ENCODE data around the gene IL10. TPM values are rescaled to one million over a fixed set of nuclear protein-coding genes. Genes with fewer than 3 reads are reported as not detected.

IL10 gene
- total and polyA plus RNA-seq, 2 donors from 2014 or later: 0.49 to 2.5 TPM

DNA sequence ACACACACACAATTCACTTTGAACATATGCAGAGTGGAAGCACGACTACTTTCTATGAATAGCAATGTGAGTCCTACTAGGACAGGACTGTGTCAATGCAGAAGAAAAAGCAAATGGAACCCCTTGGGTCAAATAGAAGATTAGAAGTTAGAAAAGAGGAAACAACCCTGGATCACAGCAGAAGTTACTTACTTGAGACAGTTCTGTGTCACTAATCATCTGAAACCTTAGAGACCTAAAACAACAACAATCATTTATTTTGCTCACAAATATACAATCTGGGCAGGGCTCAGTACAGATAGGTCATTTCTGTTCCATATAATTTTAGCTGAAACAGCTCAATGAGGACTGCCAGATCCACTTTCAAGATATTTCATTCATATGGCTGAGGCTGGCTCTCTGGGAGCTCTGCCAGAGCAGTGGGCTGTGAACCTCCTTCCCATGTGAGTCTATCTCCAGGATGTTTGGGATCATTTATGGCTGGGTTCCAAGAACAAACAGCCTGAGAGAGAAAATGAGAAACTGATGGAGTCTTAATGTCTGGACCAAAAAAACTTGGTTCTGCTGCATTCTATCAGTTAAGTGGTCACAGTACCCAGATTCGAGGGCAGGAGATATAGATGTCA, 42.5 kb upstream of the IL10 start:
- Histone ChIP-seq H3K9me3 (ENCODE audit: control insufficient read depth in 2 of 3, insufficient read depth in 1 of 3, low read length in 3 of 3) (peaks cover 0 to 7% (median 0%) of the 10 kb centered on the region in 3 donors), H3K4me1 (ENCODE audit: control insufficient read depth in 2 of 3, insufficient read depth in 2 of 3, low read depth in 1 of 3, low read length in 3 of 3) (peaks cover 0 to 2% (median 0%) of the 10 kb centered on the region in 3 donors), H3K27me3 (ENCODE audit: control insufficient read depth, insufficient read depth, low read length) (no peaks in the 10 kb centered on the region), H3K9ac (ENCODE audit: low read length in 3 of 3) (no peak overlapping the region), H3K4me3 (ENCODE audit: low read length in 3 of 3) (no peak overlapping the region), H3K27ac (ENCODE audit: low read depth in 2 of 2, low read length in 2 of 2) (no peak overlapping the region), H3K36me3 (ENCODE audit: control insufficient read depth in 2 of 3, insufficient read depth in 3 of 3, low read length in 3 of 3) (no peaks in the 10 kb centered on the region)
- FAIRE-seq (no peak), DNase-seq (peak in 2 of 5 donors; percentile 68 to 74)
- no peak for TF ChIP-seq CTCF (IDR thresholded peaks at IDR 0.05; ENCODE audit: borderline replicate concordance, extremely low read depth, insufficient read depth)
- intact Hi-C loops (cut with DNase I): no loop called here

DNA sequence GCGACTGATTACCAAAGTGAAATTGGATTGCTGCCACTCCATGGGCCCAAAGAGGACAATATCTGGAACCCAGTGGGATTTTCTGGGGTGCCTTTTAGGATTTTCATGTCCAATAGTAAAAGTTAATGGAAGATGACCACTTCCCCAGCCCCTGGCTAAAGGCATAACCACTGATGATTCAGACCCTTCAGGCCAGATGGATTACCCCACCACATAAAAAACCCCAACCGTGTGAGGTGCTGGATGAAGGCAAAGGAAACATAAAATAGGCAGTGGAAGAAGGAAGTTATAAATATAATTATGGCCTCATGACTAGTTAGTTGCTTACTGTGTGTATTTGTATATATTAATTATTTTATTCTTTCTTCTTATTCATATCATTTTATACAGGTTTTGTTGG, 40.2 kb upstream of the IL10 start:
- no peak for TF ChIP-seq CTCF (IDR thresholded peaks at IDR 0.05; ENCODE audit: borderline replicate concordance, extremely low read depth, insufficient read depth)
- intact Hi-C loops (cut with DNase I): no loop called here

GRCh38 chr1:206809504-206810084, 37.3 kb upstream of the IL10 start:
- Histone ChIP-seq H3K9me3 (ENCODE audit: control insufficient read depth in 2 of 3, insufficient read depth in 1 of 3, low read length in 3 of 3) (peaks cover 0 to 7% (median 0%) of the 10 kb centered on the region in 3 donors), H3K9ac (ENCODE audit: low read length in 3 of 3) (no peak overlapping the region), H3K27ac (ENCODE audit: low read depth in 2 of 2, low read length in 2 of 2) (no peak overlapping the region), H3K4me1 (ENCODE audit: control insufficient read depth in 2 of 3, insufficient read depth in 2 of 3, low read depth in 1 of 3, low read length in 3 of 3) (no peaks in the 10 kb centered on the region), H3K4me3 (ENCODE audit: low read length in 3 of 3) (no peak overlapping the region), H3K27me3 (ENCODE audit: control insufficient read depth, insufficient read depth, low read length) (no peaks in the 10 kb centered on the region), H3K36me3 (ENCODE audit: control insufficient read depth in 2 of 3, insufficient read depth in 3 of 3, low read length in 3 of 3) (no peaks in the 10 kb centered on the region)
- intact Hi-C loops (cut with DNase I): no loop called here
- TF ChIP-seq CTCF (IDR thresholded peaks at IDR 0.05; ENCODE audit: borderline replicate concordance, extremely low read depth, insufficient read depth): peak; percentile 26
- DNase-seq: peak in 1 of 5 donors; percentile 33
- no peak for FAIRE-seq

More for the DNA sequence above, 40.2 kb upstream of the IL10 start:
- DNase-seq (no peak), FAIRE-seq (no peak)
- Histone ChIP-seq H3K9ac (ENCODE audit: low read length in 3 of 3) (no peak overlapping the region), H3K4me3 (ENCODE audit: low read length in 3 of 3) (no peak overlapping the region), H3K27me3 (ENCODE audit: control insufficient read depth, insufficient read depth, low read length) (no peaks in the 10 kb centered on the region), H3K27ac (ENCODE audit: low read depth in 2 of 2, low read length in 2 of 2) (no peak overlapping the region), H3K36me3 (ENCODE audit: control insufficient read depth in 2 of 3, insufficient read depth in 3 of 3, low read length in 3 of 3) (no peaks in the 10 kb centered on the region), H3K9me3 (ENCODE audit: control insufficient read depth in 2 of 3, insufficient read depth in 1 of 3, low read length in 3 of 3) (peaks cover 0 to 7% (median 0%) of the 10 kb centered on the region in 3 donors), H3K4me1 (ENCODE audit: control insufficient read depth in 2 of 3, insufficient read depth in 2 of 3, low read depth in 1 of 3, low read length in 3 of 3) (peaks cover 0 to 2% (median 0%) of the 10 kb centered on the region in 3 donors)

All from kidney (tissue), 14 donors.